Uterus (tissue), 4 donors: ENCODE measurements around the gene NSD1. TPM values are rescaled to one million over a fixed set of nuclear protein-coding genes. Genes with fewer than 3 reads are reported as not detected.

Experiments
- DNase-seq, 2 donors: peaks; one replicate each; pipeline ENCODE4 v3.0.0-alpha.2; 2019 to 2020
- H3K27ac ChIP-seq, 2 donors: fragments of 200-600 bp; sonication (generic); 1 replicate in 1 of 2; 2 replicates in 1 of 2; pipeline ENCODE4 v1.5.1; 2016 to 2018
- H3K27me3 ChIP-seq, 2 donors: fragments of 200-600 bp; sonication (generic); one replicate each; pipeline ENCODE4 v1.5.1; 2018 to 2019; ENCODE audit warnings: control low read depth in 1 of 2
- H3K36me3 ChIP-seq, 2 donors: fragments of 200-600 bp; sonication (generic); one replicate each; pipeline ENCODE4 v1.5.1; 2019; ENCODE audit warnings: control low read depth in 1 of 2
- H3K4me1 ChIP-seq, 2 donors: fragments of 200-600 bp; sonication (generic); one replicate each; pipeline ENCODE4 v1.5.1; 2018 to 2019; ENCODE audit warnings: control low read depth in 1 of 2
- H3K4me3 ChIP-seq, 2 donors: fragments of 200-600 bp; sonication (generic); 1 replicate in 1 of 2; 2 replicates in 1 of 2; pipeline ENCODE4 v1.5.1; 2018 to 2019; ENCODE audit warnings: mild to moderate bottlenecking in 1 of 2
- H3K9me3 ChIP-seq, 2 donors: fragments of 200-600 bp; sonication (generic); one replicate each; pipeline ENCODE4 v1.5.1; 2019; ENCODE audit warnings: control low read depth in 1 of 2
- CTCF ChIP-seq, 4 experiments: fragments of 200-600 bp in 2 of 4; fragments of 450-650 bp in 2 of 4; sonication (generic) in 2 of 4; IDR thresholded peaks; one replicate each; pipeline ENCODE4 v1.5.1; 2016 to 2019; ENCODE audit warnings: antibody characterized with exemption in 4 of 4, mild to moderate bottlenecking in 2 of 4, moderate library complexity in 1 of 4
- POLR2A ChIP-seq, 2 donors: fragments of 450-650 bp; IDR thresholded peaks; one replicate each; pipeline ENCODE4 v1.6.1; 2016; ENCODE audit warnings: antibody characterized with exemption in 2 of 2, mild to moderate bottlenecking in 1 of 2, moderate library complexity in 1 of 2
- intact Hi-C: fragments of 100-400 bp; cut with DNase I; formaldehyde crosslinking; loops from one replicate; pipeline ENCODE4 v1.15.1; 2023; ENCODE audit warnings: low total_unique reads
- total RNA-seq, 4 donors: library from RNA; depleted of rRNA in 3 of 4; stranded (reverse); fragments of >200 nt in 3 of 4; gene quantifications; one replicate each; pipeline versions ENCODE4 v1.1.0 to v1.2.4, GENCODE V29; 2014 to 2023
- donor health status: DM: yes; HTN: yes; CAD: no.

NSD1 gene
- total RNA-seq, 4 donors from 2014 or later: 24.1 to 132 (median 64.6) TPM

GRCh38 chr5:177133853-177134696 is 502 bp downstream of the NSD1 start:
- peak overlapping the region; percentile 63 to 64 for H3K4me3 ChIP-seq
- H3K36me3 ChIP-seq: no peaks in the 10 kb centered on the region
- peak; percentile 43 to 57 for DNase-seq
- peak overlapping the region; percentile 92 to 99 for H3K27ac ChIP-seq
- intact Hi-C loops: no loop called here
- H3K27me3 ChIP-seq: no peaks in the 10 kb centered on the region
- TF ChIP-seq CTCF (IDR thresholded peaks at IDR 0.05) (peak in 1 of 4 experiments; percentile 3), POLR2A (IDR thresholded peaks at IDR 0.05) (no peak)
- no peaks in the 10 kb centered on the region for H3K9me3 ChIP-seq
- peaks cover 16 to 22% of the 10 kb centered on the region in 2 donors for H3K4me1 ChIP-seq

GRCh38 chr5:177134697-177135225 is 1.2 kb downstream of the NSD1 start:
- H3K27me3 ChIP-seq: no peaks in the 10 kb centered on the region
- TF ChIP-seq POLR2A (IDR thresholded peaks at IDR 0.05): no peak
- TF ChIP-seq CTCF (IDR thresholded peaks at IDR 0.05): no peak
- DNase-seq: no peak

GRCh38 chr5:177140312-177140711 is 6.7 kb downstream of the NSD1 start:
- Histone ChIP-seq H3K27me3 (no peaks in the 10 kb centered on the region), H3K4me3 (no peak overlapping the region), H3K27ac (no peak overlapping the region), H3K9me3 (no peaks in the 10 kb centered on the region), H3K36me3 (no peaks in the 10 kb centered on the region), H3K4me1 (peaks cover 9 to 24% of the 10 kb centered on the region in 2 donors)
- no peak for DNase-seq
- no peak for TF ChIP-seq CTCF (IDR thresholded peaks at IDR 0.05)
- TF ChIP-seq POLR2A (IDR thresholded peaks at IDR 0.05): no peak
- intact Hi-C loops: no loop called here

More at GRCh38 chr5:177134697-177135225, 1.2 kb downstream of the NSD1 start:
- Histone ChIP-seq H3K27ac (peak overlapping the region; percentile 92 to 99), H3K4me1 (peaks cover 16 to 22% of the 10 kb centered on the region in 2 donors), H3K9me3 (no peaks in the 10 kb centered on the region), H3K4me3 (peak overlapping the region; percentile 63 to 64), H3K36me3 (no peaks in the 10 kb centered on the region)
- intact Hi-C loops: no loop called here

GRCh38 chr5:177141496-177141895 is 7.9 kb downstream of the NSD1 start:
- H3K27me3 ChIP-seq: no peaks in the 10 kb centered on the region
- intact Hi-C loops: no loop called here
- H3K36me3 ChIP-seq: no peaks in the 10 kb centered on the region
- H3K4me3 ChIP-seq: no peak overlapping the region
- no peaks in the 10 kb centered on the region for H3K9me3 ChIP-seq
- peaks cover 4 to 14% of the 10 kb centered on the region in 2 donors for H3K4me1 ChIP-seq
- TF ChIP-seq CTCF (IDR thresholded peaks at IDR 0.05) (no peak), POLR2A (IDR thresholded peaks at IDR 0.05) (no peak)
- no peak for DNase-seq
- H3K27ac ChIP-seq: no peak overlapping the region

GRCh38 chr5:177142098-177142611 is 8.6 kb downstream of the NSD1 start:
- Histone ChIP-seq H3K27ac (no peak overlapping the region), H3K9me3 (no peaks in the 10 kb centered on the region), H3K36me3 (no peaks in the 10 kb centered on the region), H3K4me3 (no peak overlapping the region), H3K4me1 (peaks cover 0 to 8% of the 10 kb centered on the region in 2 donors), H3K27me3 (no peaks in the 10 kb centered on the region)
- no peak for DNase-seq
- TF ChIP-seq POLR2A (IDR thresholded peaks at IDR 0.05) (no peak), CTCF (IDR thresholded peaks at IDR 0.05) (no peak)
- intact Hi-C loops: no loop called here
